GM12874 (cell line): ENCODE measurements around the gene ANXA6.
A peak's percentile ranks its signal among the peaks of the same experiment; 100 is the strongest.

Experiments
- CTCF ChIP-seq: IDR thresholded peaks from 2 replicates; pipeline ENCODE4 v1.5.1; 2011; ENCODE audit warnings: low read depth, mild to moderate bottlenecking, control low read depth, low read length, moderate library complexity; ENCODE audit not compliant: insufficient read depth

Gene ANXA6

GRCh38 chr5:151167022-151167421 lies 9.4 kb upstream of the ANXA6 start:
- TF ChIP-seq CTCF = no peak

- TF ChIP-seq CTCF = peak; percentile 84
Measured at GRCh38 chr5:151164687-151165392, 7.3 kb upstream of the ANXA6 start.

GRCh38 chr5:151162776-151163175 lies 5.2 kb upstream of the ANXA6 start:
- no peak for TF ChIP-seq CTCF

- no peak for TF ChIP-seq CTCF
Measured at GRCh38 chr5:151159649-151160373, 2.2 kb upstream of the ANXA6 start.

GRCh38 chr5:151158287-151158661 lies 695 bp upstream of the ANXA6 start:
- no peak for TF ChIP-seq CTCF

- TF ChIP-seq CTCF = no peak
Measured at GRCh38 chr5:151156507-151157420, 815 bp downstream of the ANXA6 start.
